ENCODE results near the gene THAP4.
"Not testable (repeated sequence)": the region's sequence is repeated elsewhere in the genome, so short reads cannot be mapped to it uniquely, and the experiment has no call there.

The THAP4 gene

GRCh38 chr2:241577413-241578122, 59.4 kb downstream of the THAP4 start:
- no peak for DNase-seq

- no peak for DNase-seq
These were observed 60.7 kb downstream of the THAP4 start for GRCh38 chr2:241576293-241576654.

GRCh38 chr2:241575624-241576292, 61.2 kb downstream of the THAP4 start:
- no peak for DNase-seq

GRCh38 chr2:241574911-241575623, 61.9 kb downstream of the THAP4 start:
- DNase-seq = no peak

GRCh38 chr2:241573741-241574140, 63.2 kb downstream of the THAP4 start:
- DNase-seq = no peak

GRCh38 chr2:241572915-241573651, 63.9 kb downstream of the THAP4 start:
- DNase-seq = not testable (repeated sequence)

- DNase-seq = no peak
These were observed 64.9 kb downstream of the THAP4 start for GRCh38 chr2:241571821-241572620.

GRCh38 chr2:241570961-241571581, 65.9 kb downstream of the THAP4 start:
- DNase-seq = no peak

GRCh38 chr2:241569831-241570281, 67.1 kb downstream of the THAP4 start:
- no peak for DNase-seq

- no peak for DNase-seq
These were observed 68.2 kb downstream of the THAP4 start for GRCh38 chr2:241568726-241569125.

GRCh38 chr2:241567776-241568175, 69.2 kb downstream of the THAP4 start:
- DNase-seq = no peak

- not testable (repeated sequence) for DNase-seq
These were observed 69.7 kb downstream of the THAP4 start for GRCh38 chr2:241567266-241567665.

GRCh38 chr2:241566468-241566867, 70.5 kb downstream of the THAP4 start:
- DNase-seq = no peak

- not testable (repeated sequence) for DNase-seq
These were observed 70.9 kb downstream of the THAP4 start for GRCh38 chr2:241566021-241566420.

- DNase-seq = no peak
These were observed 71.5 kb downstream of the THAP4 start for GRCh38 chr2:241565411-241565810.

GRCh38 chr2:241564596-241565410, 72.2 kb downstream of the THAP4 start:
- DNase-seq = no peak

GRCh38 chr2:241563981-241564595, 72.9 kb downstream of the THAP4 start:
- DNase-seq = no peak

GRCh38 chr2:241563571-241563980, 73.4 kb downstream of the THAP4 start:
- no peak for DNase-seq

- no peak for DNase-seq
These were observed 73.9 kb downstream of the THAP4 start for GRCh38 chr2:241563031-241563507.

- DNase-seq = no peak
These were observed 74.6 kb downstream of the THAP4 start for GRCh38 chr2:241562269-241562891.

Measured in CD4-positive, alpha-beta T cell treated with Interleukin-21 for 1 hour (primary cell).